Measurements from ENCODE around the gene NLRP6. TPM values are rescaled to one million over a fixed set of nuclear protein-coding genes. Genes with fewer than 3 reads are reported as not detected.

The NLRP6 gene
- total and polyA plus RNA-seq, 7 experiments from 2014 or later = 5.4 to 24.7 (median 13.8) TPM

GRCh38 chr11:280706-281485 lies 2.7 kb downstream of the NLRP6 start:
- H3K4me1 ChIP-seq (ENCODE audit: control insufficient read depth in 2 of 2, insufficient read depth in 2 of 2, low read length in 2 of 2) = peaks cover 22% of the 10 kb centered on the region in 2 donors
- H3K9me3 Mint-ChIP-seq = peaks cover 0 to 11% (median 2%) of the 10 kb centered on the region in 11 donors
- intact Hi-C loops (cut with micrococcal nuclease) = loop anchor here (1.0 to 2.0 kb wide), 7 partner anchors 7 to 74 kb away; partner anchors contain the start of genes BET1L (in 1 of the 2), PGGHG (in 1 of the 2) and RIC8A (in 1 of the 2)
- H3K9me3 ChIP-seq (ENCODE audit: control insufficient read depth in 2 of 3, low read length in 3 of 3) = no peaks in the 10 kb centered on the region
- H3K36me3 Mint-ChIP-seq = peaks cover 0 to 57% (median 14%) of the 10 kb centered on the region in 5 donors
- ATAC-seq (peak; percentile 55), DNase-seq (peak in 5 of 9 donors; percentile 38 to 56 (median 52))
- H3K27ac Mint-ChIP-seq = peak overlapping the region in 8 of 9 donors; percentile 47 to 94 (median 86)
- peak overlapping the region; percentile 85 to 96 (median 92) for H3K4me3 Mint-ChIP-seq
- peaks cover 0 to 47% (median 0%) of the 10 kb centered on the region in 5 donors for H3K27me3 Mint-ChIP-seq
- CTCF ChIA-PET = interaction anchor here (0.7 to 5.0 kb wide), 12 partner anchors 9 to 74 kb away, joined by 3 to 34 read pairs (median 4); partner anchors contain the start of genes BET1L and RIC8A
- H3K27ac ChIP-seq (ENCODE audit: low read depth, low read length) = peak overlapping the region; percentile 61
- H3K4me3 ChIP-seq (ENCODE audit: low read length) = peak overlapping the region; percentile 75
- peaks cover 36 to 69% (median 60%) of the 10 kb centered on the region in 7 donors for H3K4me1 Mint-ChIP-seq
- peaks cover 0 to 4% (median 0%) of the 10 kb centered on the region in 3 experiments for H3K36me3 ChIP-seq (ENCODE audit: control insufficient read depth in 2 of 3, insufficient read depth in 3 of 3, low read length in 3 of 3)
- POLR2A ChIA-PET = interaction anchor here (0.9 to 15.1 kb wide), 19 partner anchors 5 to 136 kb away, joined by 3 to 330 read pairs (median 13); partner anchors contain the start of genes BET1L, IFITM2, NLRP6 and PGGHG
- no peaks in the 10 kb centered on the region for H3K27me3 ChIP-seq (ENCODE audit: control insufficient read depth in 2 of 2, insufficient read depth in 2 of 2, low read length in 2 of 2)

GRCh38 chr11:281486-282161 lies 3.4 kb downstream of the NLRP6 start:
- Histone ChIP-seq H3K4me3 (ENCODE audit: low read length) (peak overlapping the region; percentile 75), H3K27me3 (ENCODE audit: control insufficient read depth in 2 of 2, insufficient read depth in 2 of 2, low read length in 2 of 2) (no peaks in the 10 kb centered on the region), H3K9me3 (ENCODE audit: control insufficient read depth in 2 of 3, low read length in 3 of 3) (no peaks in the 10 kb centered on the region), H3K4me1 (ENCODE audit: control insufficient read depth in 2 of 2, insufficient read depth in 2 of 2, low read length in 2 of 2) (peaks cover 26 to 28% of the 10 kb centered on the region in 2 donors), H3K36me3 (ENCODE audit: control insufficient read depth in 2 of 3, insufficient read depth in 3 of 3, low read length in 3 of 3) (peaks cover 0 to 4% (median 0%) of the 10 kb centered on the region in 3 experiments), H3K27ac (ENCODE audit: low read depth, low read length) (peak overlapping the region; percentile 61)
- intact Hi-C loops (cut with micrococcal nuclease) = loop anchor here (2.0 kb wide), 3 partner anchors 15 to 75 kb away; partner anchors contain the start of genes BET1L (in 1 of the 2) and RIC8A (in 1 of the 2)
- peaks cover 0 to 5% (median 2%) of the 10 kb centered on the region in 11 donors for H3K9me3 Mint-ChIP-seq
- H3K4me1 Mint-ChIP-seq = peaks cover 35 to 69% (median 66%) of the 10 kb centered on the region in 7 donors
- no peak for DNase-seq
- ChIA-PET POLR2A (interaction anchor here (0.6 to 15.1 kb wide), 19 partner anchors 4 to 135 kb away, joined by 3 to 330 read pairs (median 13); partner anchors contain the start of genes BET1L, IFITM2, NLRP6 and PGGHG), CTCF (interaction anchor here (1.0 to 5.0 kb wide), 9 partner anchors 9 to 74 kb away, joined by 3 to 34 read pairs (median 4); partner anchors contain the start of genes BET1L and RIC8A)
- ATAC-seq = no peak
- peaks cover 0 to 50% (median 6%) of the 10 kb centered on the region in 5 donors for H3K36me3 Mint-ChIP-seq
- H3K4me3 Mint-ChIP-seq = peak overlapping the region; percentile 85 to 96 (median 92)
- H3K27ac Mint-ChIP-seq = peak overlapping the region; percentile 30 to 94 (median 85)
- peaks cover 0 to 40% (median 0%) of the 10 kb centered on the region in 5 donors for H3K27me3 Mint-ChIP-seq

- H3K4me1 Mint-ChIP-seq = peaks cover 38 to 70% (median 66%) of the 10 kb centered on the region in 7 donors
- H3K36me3 ChIP-seq (ENCODE audit: control insufficient read depth in 2 of 3, insufficient read depth in 3 of 3, low read length in 3 of 3) = peaks cover 0 to 4% (median 0%) of the 10 kb centered on the region in 3 experiments
- H3K9me3 ChIP-seq (ENCODE audit: control insufficient read depth in 2 of 3, low read length in 3 of 3) = no peaks in the 10 kb centered on the region
- intact Hi-C loops (cut with micrococcal nuclease) = no loop called here
- H3K27me3 Mint-ChIP-seq = peaks cover 0 to 39% (median 0%) of the 10 kb centered on the region in 5 donors
- ChIA-PET POLR2A (interaction anchor here (0.6 to 15.1 kb wide), 14 partner anchors 3 to 48 kb away, joined by 3 to 330 read pairs (median 16); partner anchors contain the start of genes IFITM2, NLRP6 and PGGHG), CTCF (interaction anchor here (1.3 to 5.0 kb wide), 7 partner anchors 11 to 74 kb away, joined by 3 to 34 read pairs (median 4); partner anchors contain the start of genes BET1L and RIC8A)
- peak overlapping the region; percentile 75 for H3K4me3 ChIP-seq (ENCODE audit: low read length)
- peaks cover 0 to 48% (median 3%) of the 10 kb centered on the region in 5 donors for H3K36me3 Mint-ChIP-seq
- DNase-seq (peak in 1 of 9 donors; percentile 20), ATAC-seq (no peak)
- H3K27ac ChIP-seq (ENCODE audit: low read depth, low read length) = peak overlapping the region; percentile 61
- peak overlapping the region; percentile 30 to 94 (median 84) for H3K27ac Mint-ChIP-seq
- peaks cover 0 to 2% (median 0%) of the 10 kb centered on the region in 11 donors for H3K9me3 Mint-ChIP-seq
- peaks cover 26 to 29% of the 10 kb centered on the region in 2 donors for H3K4me1 ChIP-seq (ENCODE audit: control insufficient read depth in 2 of 2, insufficient read depth in 2 of 2, low read length in 2 of 2)
- no peaks in the 10 kb centered on the region for H3K27me3 ChIP-seq (ENCODE audit: control insufficient read depth in 2 of 2, insufficient read depth in 2 of 2, low read length in 2 of 2)
- peak overlapping the region; percentile 85 to 96 (median 92) for H3K4me3 Mint-ChIP-seq
These were observed 4.0 kb downstream of the NLRP6 start for GRCh38 chr11:282171-282570.

- ChIA-PET CTCF (interaction anchor here (1.1 to 5.0 kb wide), 5 partner anchors 15 to 167 kb away, joined by 3 to 34 read pairs (median 3); partner anchors contain the start of gene PTDSS2), POLR2A (interaction anchor here (0.6 to 15.1 kb wide), 12 partner anchors 3 to 47 kb away, joined by 3 to 330 read pairs (median 18); partner anchors contain the start of genes IFITM2, NLRP6 and PGGHG)
- H3K27me3 Mint-ChIP-seq = peaks cover 0 to 40% (median 0%) of the 10 kb centered on the region in 5 donors
- peaks cover 0 to 44% (median 0%) of the 10 kb centered on the region in 5 donors for H3K36me3 Mint-ChIP-seq
- intact Hi-C loops (cut with micrococcal nuclease) = no loop called here
- H3K9me3 ChIP-seq (ENCODE audit: control insufficient read depth in 2 of 3, low read length in 3 of 3) = no peaks in the 10 kb centered on the region
- no peak for ATAC-seq
- peaks cover 41 to 65% (median 63%) of the 10 kb centered on the region in 7 donors for H3K4me1 Mint-ChIP-seq
- no peaks in the 10 kb centered on the region for H3K27me3 ChIP-seq (ENCODE audit: control insufficient read depth in 2 of 2, insufficient read depth in 2 of 2, low read length in 2 of 2)
- peaks cover 0 to 3% (median 0%) of the 10 kb centered on the region in 11 donors for H3K9me3 Mint-ChIP-seq
- peak overlapping the region; percentile 75 for H3K4me3 ChIP-seq (ENCODE audit: low read length)
- H3K4me3 Mint-ChIP-seq = peak overlapping the region; percentile 85 to 96 (median 92)
- H3K36me3 ChIP-seq (ENCODE audit: control insufficient read depth in 2 of 3, insufficient read depth in 3 of 3, low read length in 3 of 3) = peaks cover 0 to 4% (median 0%) of the 10 kb centered on the region in 3 experiments
- H3K27ac Mint-ChIP-seq = peak overlapping the region in 8 of 9 donors; percentile 30 to 94 (median 86)
- DNase-seq = peak in 1 of 9 donors; percentile 22
- peaks cover 26 to 29% of the 10 kb centered on the region in 2 donors for H3K4me1 ChIP-seq (ENCODE audit: control insufficient read depth in 2 of 2, insufficient read depth in 2 of 2, low read length in 2 of 2)
- H3K27ac ChIP-seq (ENCODE audit: low read depth, low read length) = peak overlapping the region; percentile 61
These were observed 4.6 kb downstream of the NLRP6 start for GRCh38 chr11:282630-283360.

- intact Hi-C loops (cut with micrococcal nuclease) = no loop called here
These were observed 5.3 kb downstream of the NLRP6 start for GRCh38 chr11:283405-284104.

More at GRCh38 chr11:283405-284104, 5.3 kb downstream of the NLRP6 start:
- H3K27me3 Mint-ChIP-seq = peaks cover 0 to 43% (median 0%) of the 10 kb centered on the region in 5 donors
- peak overlapping the region; percentile 13 to 93 (median 74) for H3K4me3 Mint-ChIP-seq
- peaks cover 38 to 62% (median 58%) of the 10 kb centered on the region in 7 donors for H3K4me1 Mint-ChIP-seq
- no peaks in the 10 kb centered on the region for H3K9me3 ChIP-seq (ENCODE audit: control insufficient read depth in 2 of 3, low read length in 3 of 3)
- H3K27ac ChIP-seq (ENCODE audit: low read depth, low read length) = no peak overlapping the region
- ChIA-PET CTCF (interaction anchor here (0.6 to 1.6 kb wide), 7 partner anchors 8 to 167 kb away, joined by 3 to 5 read pairs (median 3); partner anchors contain the start of gene PTDSS2), POLR2A (interaction anchor here (1.0 to 15.1 kb wide), 10 partner anchors 8 to 47 kb away, joined by 3 to 330 read pairs (median 12); partner anchors contain the start of genes IFITM2, NLRP6 and PSMD13)
- peaks cover 0 to 44% (median 0%) of the 10 kb centered on the region in 5 donors for H3K36me3 Mint-ChIP-seq
- DNase-seq (peak in 2 of 9 donors; percentile 10 to 19), ATAC-seq (no peak)
- H3K4me1 ChIP-seq (ENCODE audit: control insufficient read depth in 2 of 2, insufficient read depth in 2 of 2, low read length in 2 of 2) = peaks cover 24 to 26% of the 10 kb centered on the region in 2 donors
- no peaks in the 10 kb centered on the region for H3K27me3 ChIP-seq (ENCODE audit: control insufficient read depth in 2 of 2, insufficient read depth in 2 of 2, low read length in 2 of 2)
- peak overlapping the region in 8 of 9 donors; percentile 26 to 94 (median 71) for H3K27ac Mint-ChIP-seq
- H3K9me3 Mint-ChIP-seq = peaks cover 0 to 4% (median 0%) of the 10 kb centered on the region in 11 donors
- no peak overlapping the region for H3K4me3 ChIP-seq (ENCODE audit: low read length)
- peaks cover 0 to 11% (median 0%) of the 10 kb centered on the region in 3 experiments for H3K36me3 ChIP-seq (ENCODE audit: control insufficient read depth in 2 of 3, insufficient read depth in 3 of 3, low read length in 3 of 3)
